GM23338 (cell line): ENCODE measurements around the gene UPK1B. TPM values are rescaled to one million over a fixed set of nuclear protein-coding genes. Genes with fewer than 3 reads are reported as not detected.

Source experiments
- ATAC-seq: fragments of 200-7000 bp; cut with Tn5 transposase; 3 replicates; pipeline ENCODE4 v1.9.1; 2020
- DNase-seq: peaks from one replicate; pipeline ENCODE4 v3.0.0-alpha.2; 2015; ENCODE audit warnings: low spot score
- H2AFZ ChIP-seq: fragments of 200-600 bp; sonication (generic); 2 replicates; pipeline ENCODE4 v1.8.0; 2016; ENCODE audit warnings: antibody characterized with exemption, mild to moderate bottlenecking, moderate library complexity
- H3F3A ChIP-seq: fragments of 200-600 bp; sonication (generic); replicated peaks from 2 replicates; pipeline ENCODE4 v1.8.0; 2017; ENCODE audit warnings: antibody characterized with exemption, mixed run types, low read depth
- H3K27ac ChIP-seq: fragments of 200-600 bp; sonication (generic); 2 replicates; pipeline ENCODE4 v1.6.1; 2016; ENCODE audit warnings: low read depth
- H3K27me3 ChIP-seq: fragments of 200-600 bp; sonication (generic); 2 replicates; pipeline ENCODE4 v1.8.0; 2016; ENCODE audit warnings: mild to moderate bottlenecking, mixed run types, moderate library complexity; ENCODE audit not compliant: insufficient read depth
- H3K36me3 ChIP-seq: fragments of 200-600 bp; sonication (generic); 2 replicates; pipeline ENCODE4 v1.8.0; 2016; ENCODE audit warnings: mild to moderate bottlenecking; ENCODE audit not compliant: insufficient read depth
- H3K4me1 ChIP-seq: fragments of 200-600 bp; sonication (generic); 2 replicates; pipeline ENCODE4 v1.8.0; 2016; ENCODE audit warnings: mild to moderate bottlenecking, moderate library complexity; ENCODE audit not compliant: insufficient read depth
- H3K4me2 ChIP-seq: fragments of 200-600 bp; sonication (generic); 2 replicates; pipeline ENCODE4 v1.7.1; 2017; ENCODE audit warnings: mixed run types
- H3K4me3 ChIP-seq: fragments of 200-600 bp; sonication (generic); 2 replicates; pipeline ENCODE4 v1.6.1; 2016; ENCODE audit warnings: mixed run types
- H3K79me2 ChIP-seq: fragments of 200-600 bp; sonication (generic); replicated peaks from 2 replicates; pipeline ENCODE4 v1.8.0; 2017; ENCODE audit warnings: mild to moderate bottlenecking; ENCODE audit not compliant: insufficient read depth
- H3K9me2 ChIP-seq: fragments of 200-600 bp; sonication (generic); 2 replicates; pipeline ENCODE4 v1.8.0; 2017; ENCODE audit not compliant: insufficient read depth
- H4K20me1 ChIP-seq: fragments of 200-600 bp; sonication (generic); replicated peaks from 2 replicates; pipeline ENCODE4 v1.8.0; 2017; ENCODE audit warnings: mild to moderate bottlenecking; ENCODE audit not compliant: insufficient read depth
- H3K27ac Mint-ChIP-seq: 2 replicates; pipeline ENCODE4 v1.8.0; 2020; ENCODE audit warnings: inconsistent platforms, mild to moderate bottlenecking, moderate library complexity, mixed read lengths
- H3K27me3 Mint-ChIP-seq: 3 replicates; pipeline ENCODE4 v1.8.0; 2022; ENCODE audit warnings: low read depth, mild to moderate bottlenecking, moderate library complexity, mixed read lengths, inconsistent platforms; ENCODE audit not compliant: insufficient read depth, poor library complexity
- H3K36me3 Mint-ChIP-seq: 3 replicates; pipeline ENCODE4 v1.8.0; 2021; ENCODE audit warnings: low read depth, mild to moderate bottlenecking, inconsistent platforms, moderate library complexity, mixed read lengths
- H3K4me1 Mint-ChIP-seq: 3 replicates; pipeline ENCODE4 v1.8.0; 2020; ENCODE audit warnings: mild to moderate bottlenecking, inconsistent platforms, mixed read lengths
- H3K4me3 Mint-ChIP-seq: 3 replicates; pipeline ENCODE4 v1.8.0; 2021; ENCODE audit warnings: moderate library complexity, mild to moderate bottlenecking, inconsistent platforms, mixed read lengths
- H3K9me3 Mint-ChIP-seq: 3 replicates; pipeline ENCODE4 v1.8.0; 2020; ENCODE audit warnings: moderate library complexity, mild to moderate bottlenecking, inconsistent platforms, mixed read lengths
- CREB1 ChIP-seq: fragments of 250-450 bp; sonication (Bioruptor Pico); IDR thresholded peaks from 2 replicates; pipeline ENCODE4 v1.5.0; 2020; ENCODE audit warnings: low read depth, mild to moderate bottlenecking, moderate library complexity
- EZH2 ChIP-seq: fragments of 200-600 bp; sonication (generic); IDR thresholded peaks from one replicate; pipeline ENCODE4 v1.8.0; 2017; ENCODE audit warnings: antibody characterized with exemption, mild to moderate bottlenecking, low read depth; ENCODE audit not compliant: unreplicated experiment
- EZH2phosphoT487 ChIP-seq: fragments of 200-600 bp; sonication (generic); IDR thresholded peaks from one replicate; pipeline ENCODE4 v1.8.1; 2018; ENCODE audit warnings: antibody characterized with exemption; ENCODE audit not compliant: unreplicated experiment
- JUNB ChIP-seq: IDR thresholded peaks from one replicate; pipeline ENCODE4 v1.6.1; 2016; ENCODE audit warnings: antibody characterized with exemption; ENCODE audit not compliant: unreplicated experiment
- NANOG ChIP-seq: IDR thresholded peaks from 2 replicates; pipeline ENCODE4 v1.6.1; 2016; ENCODE audit warnings: antibody characterized with exemption, borderline replicate concordance
- STAT1 ChIP-seq: IDR thresholded peaks from one replicate; pipeline ENCODE4 v1.6.1; 2016; ENCODE audit warnings: antibody characterized with exemption; ENCODE audit not compliant: unreplicated experiment
- ZNF114 ChIP-seq: fragments of 250-450 bp; sonication (Bioruptor Pico); IDR thresholded peaks from 2 replicates; pipeline ENCODE4 v1.5.0; 2020; ENCODE audit warnings: mild to moderate bottlenecking, moderate library complexity
- ZNF331 ChIP-seq: fragments of 250-450 bp; sonication (Bioruptor Pico); IDR thresholded peaks from 2 replicates; pipeline ENCODE4 v1.5.0; 2020; ENCODE audit warnings: low read depth, mild to moderate bottlenecking, moderate library complexity
- polyA plus RNA-seq: library from polyadenylated mRNA; unstranded; fragments of >200 nt; fragmentation: Nextera tagmentation; extraction: Ambion mirVana; gene quantifications from 2 replicates; pipeline ENCODE4 v1.2.1, GENCODE V29; 2016
- total RNA-seq: library from RNA; depleted of rRNA; stranded (reverse); fragments of >200 nt; shearing (Covaris generic); gene quantifications from 2 replicates; pipeline ENCODE4 v1.2.3, GENCODE V29; 2014
- TF ChIP-seq, protein P1 (sequence below): IDR thresholded peaks from one replicate; pipeline ENCODE4 v1.6.1; 2018; ENCODE audit warnings: antibody characterized with exemption; ENCODE audit not compliant: unreplicated experiment
- TF ChIP-seq, protein P2 (sequence below): IDR thresholded peaks from 2 replicates; pipeline ENCODE4 v1.6.1; 2016; ENCODE audit warnings: antibody characterized with exemption
- TF ChIP-seq, protein P3 (sequence below), 2 experiments: fragments of 200-600 bp in 1 of 2; sonication (generic) in 1 of 2; conservative IDR thresholded peaks; 2 replicates each; pipeline versions ENCODE4 v1.5.1 to v1.6.1; 2016 to 2017; ENCODE audit warnings: antibody characterized with exemption in 2 of 2, low read depth in 2 of 2, mild to moderate bottlenecking in 2 of 2, moderate library complexity in 1 of 2

Gene UPK1B
- total and polyA plus RNA-seq, 2 experiments from 2014 or later, result 0.39 to 0.66 TPM

DNA sequence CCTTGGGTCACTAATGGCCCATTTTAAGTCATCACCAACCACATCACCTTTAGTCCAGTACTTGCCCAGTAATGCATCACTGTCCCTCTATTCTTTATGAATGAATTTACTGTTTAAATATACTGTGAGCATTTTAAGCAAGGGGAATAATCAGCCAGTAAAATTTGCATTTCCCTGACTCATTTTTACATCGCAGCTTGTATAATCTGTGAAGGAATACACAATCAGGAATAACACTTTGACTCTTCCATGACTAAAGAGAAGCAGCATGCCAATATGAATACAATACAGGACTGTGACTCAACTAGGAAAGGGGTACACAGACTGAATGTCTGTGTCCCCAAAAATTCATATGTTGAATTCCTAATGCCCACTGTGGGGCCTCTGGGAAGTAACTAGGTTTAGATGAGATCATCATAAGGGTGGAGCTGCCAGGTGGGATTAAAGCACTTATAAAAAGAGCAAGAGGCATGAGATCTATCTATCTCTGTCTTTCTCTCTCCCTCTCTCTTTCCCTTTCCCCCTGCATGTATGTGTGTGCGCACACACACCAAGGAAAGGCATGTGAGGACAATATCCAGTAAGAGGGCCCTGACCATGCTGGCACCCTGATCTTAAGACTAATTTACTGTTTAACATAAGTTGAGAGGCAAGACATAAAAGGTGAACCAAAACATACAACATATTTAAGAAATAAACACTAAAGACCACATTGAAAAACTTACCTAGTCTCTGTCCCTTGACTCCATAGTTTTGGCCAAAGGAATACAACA is 55.2 kb downstream of the UPK1B start (continued):
- TF ChIP-seq, protein P1, sequence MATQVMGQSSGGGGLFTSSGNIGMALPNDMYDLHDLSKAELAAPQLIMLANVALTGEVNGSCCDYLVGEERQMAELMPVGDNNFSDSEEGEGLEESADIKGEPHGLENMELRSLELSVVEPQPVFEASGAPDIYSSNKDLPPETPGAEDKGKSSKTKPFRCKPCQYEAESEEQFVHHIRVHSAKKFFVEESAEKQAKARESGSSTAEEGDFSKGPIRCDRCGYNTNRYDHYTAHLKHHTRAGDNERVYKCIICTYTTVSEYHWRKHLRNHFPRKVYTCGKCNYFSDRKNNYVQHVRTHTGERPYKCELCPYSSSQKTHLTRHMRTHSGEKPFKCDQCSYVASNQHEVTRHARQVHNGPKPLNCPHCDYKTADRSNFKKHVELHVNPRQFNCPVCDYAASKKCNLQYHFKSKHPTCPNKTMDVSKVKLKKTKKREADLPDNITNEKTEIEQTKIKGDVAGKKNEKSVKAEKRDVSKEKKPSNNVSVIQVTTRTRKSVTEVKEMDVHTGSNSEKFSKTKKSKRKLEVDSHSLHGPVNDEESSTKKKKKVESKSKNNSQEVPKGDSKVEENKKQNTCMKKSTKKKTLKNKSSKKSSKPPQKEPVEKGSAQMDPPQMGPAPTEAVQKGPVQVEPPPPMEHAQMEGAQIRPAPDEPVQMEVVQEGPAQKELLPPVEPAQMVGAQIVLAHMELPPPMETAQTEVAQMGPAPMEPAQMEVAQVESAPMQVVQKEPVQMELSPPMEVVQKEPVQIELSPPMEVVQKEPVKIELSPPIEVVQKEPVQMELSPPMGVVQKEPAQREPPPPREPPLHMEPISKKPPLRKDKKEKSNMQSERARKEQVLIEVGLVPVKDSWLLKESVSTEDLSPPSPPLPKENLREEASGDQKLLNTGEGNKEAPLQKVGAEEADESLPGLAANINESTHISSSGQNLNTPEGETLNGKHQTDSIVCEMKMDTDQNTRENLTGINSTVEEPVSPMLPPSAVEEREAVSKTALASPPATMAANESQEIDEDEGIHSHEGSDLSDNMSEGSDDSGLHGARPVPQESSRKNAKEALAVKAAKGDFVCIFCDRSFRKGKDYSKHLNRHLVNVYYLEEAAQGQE, result no peak
- TF ChIP-seq, protein P2, sequence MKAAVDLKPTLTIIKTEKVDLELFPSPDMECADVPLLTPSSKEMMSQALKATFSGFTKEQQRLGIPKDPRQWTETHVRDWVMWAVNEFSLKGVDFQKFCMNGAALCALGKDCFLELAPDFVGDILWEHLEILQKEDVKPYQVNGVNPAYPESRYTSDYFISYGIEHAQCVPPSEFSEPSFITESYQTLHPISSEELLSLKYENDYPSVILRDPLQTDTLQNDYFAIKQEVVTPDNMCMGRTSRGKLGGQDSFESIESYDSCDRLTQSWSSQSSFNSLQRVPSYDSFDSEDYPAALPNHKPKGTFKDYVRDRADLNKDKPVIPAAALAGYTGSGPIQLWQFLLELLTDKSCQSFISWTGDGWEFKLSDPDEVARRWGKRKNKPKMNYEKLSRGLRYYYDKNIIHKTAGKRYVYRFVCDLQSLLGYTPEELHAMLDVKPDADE, result no peak
- TF ChIP-seq STAT1 (no peak), JUNB (no peak), ZNF114 (CRISPR knock-in tag) (no peak), ZNF331 (CRISPR knock-in tag) (no peak), EZH2phosphoT487 (no peak), CREB1 (CRISPR knock-in tag) (no peak)
- TF ChIP-seq, protein P3, sequence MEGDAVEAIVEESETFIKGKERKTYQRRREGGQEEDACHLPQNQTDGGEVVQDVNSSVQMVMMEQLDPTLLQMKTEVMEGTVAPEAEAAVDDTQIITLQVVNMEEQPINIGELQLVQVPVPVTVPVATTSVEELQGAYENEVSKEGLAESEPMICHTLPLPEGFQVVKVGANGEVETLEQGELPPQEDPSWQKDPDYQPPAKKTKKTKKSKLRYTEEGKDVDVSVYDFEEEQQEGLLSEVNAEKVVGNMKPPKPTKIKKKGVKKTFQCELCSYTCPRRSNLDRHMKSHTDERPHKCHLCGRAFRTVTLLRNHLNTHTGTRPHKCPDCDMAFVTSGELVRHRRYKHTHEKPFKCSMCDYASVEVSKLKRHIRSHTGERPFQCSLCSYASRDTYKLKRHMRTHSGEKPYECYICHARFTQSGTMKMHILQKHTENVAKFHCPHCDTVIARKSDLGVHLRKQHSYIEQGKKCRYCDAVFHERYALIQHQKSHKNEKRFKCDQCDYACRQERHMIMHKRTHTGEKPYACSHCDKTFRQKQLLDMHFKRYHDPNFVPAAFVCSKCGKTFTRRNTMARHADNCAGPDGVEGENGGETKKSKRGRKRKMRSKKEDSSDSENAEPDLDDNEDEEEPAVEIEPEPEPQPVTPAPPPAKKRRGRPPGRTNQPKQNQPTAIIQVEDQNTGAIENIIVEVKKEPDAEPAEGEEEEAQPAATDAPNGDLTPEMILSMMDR (conservative IDR thresholded peaks at IDR 0.05; ENCODE audit: low read depth in 2 of 2), result no peak

DNA sequence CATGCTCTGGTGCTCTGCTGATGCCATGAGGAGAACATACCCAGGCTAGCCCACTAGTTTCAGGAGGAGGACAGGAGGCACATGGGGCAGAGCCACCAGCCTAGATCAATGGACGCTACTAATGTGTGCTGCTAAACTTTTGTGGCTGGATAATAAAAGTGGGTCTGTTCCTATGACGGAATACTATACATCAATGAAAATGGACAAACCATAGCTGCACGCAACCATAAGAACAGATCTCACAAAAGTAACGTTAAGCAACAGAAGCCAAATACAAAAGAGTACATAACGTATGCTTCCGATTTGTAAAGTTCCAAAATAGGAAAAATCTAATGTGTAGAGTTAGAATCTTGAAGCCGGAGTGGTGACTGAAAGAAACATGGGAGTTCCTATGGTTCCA is 55.8 kb downstream of the UPK1B start:
- no peak overlapping the region for H3K27ac Mint-ChIP-seq
- Histone ChIP-seq H3F3A (no peaks in the 10 kb centered on the region), H3K27me3 (no peaks in the 10 kb centered on the region), H3K79me2 (peaks cover 24% of the 10 kb centered on the region), H3K9me2 (no peaks in the 10 kb centered on the region), H3K4me1 (no peaks in the 10 kb centered on the region), H3K4me2 (no peak overlapping the region), H3K36me3 (peaks cover 69% of the 10 kb centered on the region), H3K4me3 (no peak overlapping the region), H2AFZ (no peak overlapping the region), H4K20me1 (peaks cover 10% of the 10 kb centered on the region), H3K27ac (no peak overlapping the region)
- peaks cover 2% of the 10 kb centered on the region; the same call in 1 of the 3 replicates for H3K4me1 Mint-ChIP-seq
- no peak overlapping the region for H3K4me3 Mint-ChIP-seq
- H3K36me3 Mint-ChIP-seq, result peaks cover 57% of the 10 kb centered on the region
- no peak for ATAC-seq
- H3K27me3 Mint-ChIP-seq, result no peaks in the 10 kb centered on the region
- no peaks in the 10 kb centered on the region for H3K9me3 Mint-ChIP-seq
- no peak for DNase-seq
- TF ChIP-seq STAT1 (no peak), EZH2phosphoT487 (no peak), EZH2 (no peak), JUNB (no peak), ZNF331 (CRISPR knock-in tag) (no peak), NANOG (no peak)
- TF ChIP-seq, protein P3 (conservative IDR thresholded peaks at IDR 0.05; ENCODE audit: low read depth in 2 of 2), result no peak
- TF ChIP-seq, protein P1, result no peak
- TF ChIP-seq, protein P2, result no peak
